GM23248 (cell line): ENCODE results near the gene POLN.

Experiments
- EZH2 ChIP-seq: fragments of 200-600 bp; sonication (generic); IDR thresholded peaks from 2 replicates; pipeline ENCODE4 v1.6.1; 2018; ENCODE audit warnings: antibody characterized with exemption, mild to moderate bottlenecking; ENCODE audit not compliant: insufficient read depth, poor library complexity, severe bottlenecking
- EZH2phosphoT487 ChIP-seq: fragments of 200-600 bp; sonication (generic); IDR thresholded peaks from 2 replicates; pipeline ENCODE4 v1.6.1; 2018; ENCODE audit warnings: antibody characterized with exemption, moderate library complexity, mild to moderate bottlenecking, low read depth; ENCODE audit not compliant: insufficient read depth

- no peak for TF ChIP-seq EZH2
- TF ChIP-seq EZH2phosphoT487 = no peak
Observed at GRCh38 chr4:2071252-2071911, 170.5 kb downstream of the POLN start.
